Central memory CD8-positive, alpha-beta T cell (primary cell): Measurements from ENCODE around the gene CTF1.

Experiments used
- ATAC-seq: fragments of 150-1000 bp; cut with Tn5 transposase; replicated peaks from 2 replicates; pipeline ENCODE4 v1.10.0; 2022; ENCODE audit warnings: mild to moderate bottlenecking, moderate FRiP score, moderate number of reproducible peaks; ENCODE audit not compliant: poor library complexity, severe bottlenecking; ENCODE audit errors: extremely low read depth
- DNase-seq, 2 donors: peaks; one replicate each; pipeline ENCODE4 v3.0.0; 2021; ENCODE audit warnings: low spot score in 2 of 2
- H3K27ac Mint-ChIP-seq: one replicate; pipeline ENCODE4 v1.8.0; 2022; ENCODE audit warnings: low read depth, mild to moderate bottlenecking, moderate library complexity, mixed read lengths
- H3K27me3 Mint-ChIP-seq: one replicate; pipeline ENCODE4 v1.8.0; 2022; ENCODE audit warnings: mixed read lengths
- H3K36me3 Mint-ChIP-seq: one replicate; pipeline ENCODE4 v1.8.0; 2022; ENCODE audit warnings: mild to moderate bottlenecking, moderate library complexity, mixed read lengths; ENCODE audit not compliant: insufficient read depth
- H3K4me1 Mint-ChIP-seq: one replicate; pipeline ENCODE4 v1.8.0; 2022; ENCODE audit warnings: mixed read lengths
- H3K4me3 Mint-ChIP-seq: one replicate; pipeline ENCODE4 v1.8.0; 2022; ENCODE audit warnings: mild to moderate bottlenecking, moderate library complexity, mixed read lengths
- H3K9me3 Mint-ChIP-seq: one replicate; pipeline ENCODE4 v1.8.0; 2022; ENCODE audit warnings: mixed read lengths

Gene CTF1

DNA sequence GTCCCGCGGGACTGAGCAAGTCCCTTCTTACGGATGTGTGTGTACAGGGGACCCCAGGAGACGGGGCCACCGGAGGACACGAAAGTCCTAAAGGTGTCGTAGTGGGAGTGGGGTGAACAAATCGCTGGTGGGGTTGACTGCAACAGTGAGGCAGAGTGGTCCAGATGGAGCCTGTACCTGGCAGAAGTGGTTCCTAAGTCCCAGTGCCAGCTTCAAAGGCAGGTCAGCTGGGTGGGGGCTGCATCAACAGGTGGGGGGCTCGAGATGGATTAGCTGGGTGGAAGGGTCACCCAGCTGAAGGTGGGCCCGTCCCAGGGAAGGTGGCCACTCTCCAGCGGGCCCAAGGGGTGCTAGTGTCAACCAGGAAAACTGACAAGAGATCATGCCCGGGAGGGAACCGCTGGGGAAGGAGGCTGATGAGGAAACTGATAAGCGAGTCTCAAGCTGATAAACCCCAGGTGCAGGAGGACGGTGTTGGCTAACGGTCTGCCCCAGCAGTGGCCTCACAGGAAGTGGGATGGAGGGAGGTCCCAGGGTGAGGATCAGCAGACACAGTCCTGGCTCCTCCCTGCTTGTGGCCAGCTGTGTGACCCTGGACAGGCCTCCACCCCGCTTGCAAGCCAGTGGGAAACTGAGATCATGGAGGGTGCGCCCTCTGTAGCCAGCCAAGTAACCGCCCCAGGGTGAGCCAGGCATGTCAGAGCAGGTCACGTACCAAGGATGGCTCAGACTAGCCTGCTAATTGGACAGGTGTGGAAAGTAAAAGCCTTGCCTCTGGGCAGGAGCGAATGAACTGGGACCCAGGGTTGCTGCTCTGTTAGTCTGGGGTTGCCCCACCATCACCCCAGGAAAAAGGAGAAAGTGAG lies 53.5 kb downstream of the CTF1 start:
- no peaks in the 10 kb centered on the region for H3K27me3 Mint-ChIP-seq
- peak overlapping the region; percentile 94 for H3K27ac Mint-ChIP-seq
- DNase-seq = no peak
- H3K9me3 Mint-ChIP-seq = no peaks in the 10 kb centered on the region
- ATAC-seq = peak; percentile 12
- H3K36me3 Mint-ChIP-seq = peaks cover 2% of the 10 kb centered on the region
- peaks cover 27% of the 10 kb centered on the region for H3K4me1 Mint-ChIP-seq
- peak overlapping the region; percentile 87 for H3K4me3 Mint-ChIP-seq

DNA sequence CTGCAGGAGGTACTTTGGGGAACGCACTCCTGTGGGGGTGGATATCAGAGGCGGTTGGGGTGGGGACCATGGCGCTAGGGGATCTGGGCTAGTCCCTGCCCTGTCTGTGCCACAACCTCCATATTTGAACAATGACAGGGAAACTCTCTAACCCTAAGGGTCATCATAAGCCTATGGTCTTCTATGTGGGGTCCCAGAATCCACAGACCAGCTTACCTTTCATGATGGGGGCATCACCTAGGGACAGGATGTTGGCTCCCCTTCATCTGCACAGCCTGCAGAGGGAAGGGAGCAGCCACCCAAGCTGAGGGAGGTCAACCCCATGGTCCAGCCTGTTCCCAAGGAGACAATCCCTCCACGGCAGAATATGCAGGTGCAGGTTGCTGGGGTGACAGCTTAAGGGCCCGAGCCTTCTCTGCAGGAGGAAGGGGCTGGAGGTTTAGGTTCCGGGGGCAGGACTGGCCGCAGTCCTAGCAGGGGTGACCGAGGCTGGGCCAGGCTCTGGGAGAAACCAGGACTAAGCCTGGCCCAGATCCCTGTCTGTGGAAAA lies 54.2 kb downstream of the CTF1 start:
- H3K27me3 Mint-ChIP-seq = no peaks in the 10 kb centered on the region
- DNase-seq (no peak), ATAC-seq (no peak)
- H3K4me3 Mint-ChIP-seq = peak overlapping the region; percentile 87
- peaks cover 27% of the 10 kb centered on the region for H3K4me1 Mint-ChIP-seq
- peaks cover 2% of the 10 kb centered on the region for H3K36me3 Mint-ChIP-seq
- H3K9me3 Mint-ChIP-seq = no peaks in the 10 kb centered on the region
- peak overlapping the region; percentile 94 for H3K27ac Mint-ChIP-seq

DNA sequence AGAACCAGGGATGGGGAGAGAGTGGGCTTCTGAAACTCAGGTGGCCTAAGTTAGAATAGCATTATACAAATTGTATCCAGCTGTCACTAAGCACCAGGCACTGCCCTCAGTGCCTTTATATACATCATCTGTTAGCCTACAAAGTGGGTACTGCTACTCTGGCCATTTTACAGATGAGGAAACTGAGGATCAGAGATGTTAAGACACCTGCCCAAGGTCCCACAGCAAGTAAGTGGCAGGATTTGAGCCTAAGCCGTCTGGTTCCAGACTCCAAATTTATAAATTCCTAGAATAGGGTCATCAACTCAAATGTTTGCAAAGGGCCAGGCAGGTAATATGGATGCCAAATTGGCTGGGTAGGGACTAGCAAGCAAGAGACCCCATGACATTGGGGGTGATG lies 54.8 kb downstream of the CTF1 start:
- ATAC-seq (no peak), DNase-seq (no peak)
- peaks cover 2% of the 10 kb centered on the region for H3K36me3 Mint-ChIP-seq
- no peak overlapping the region for H3K4me3 Mint-ChIP-seq
- H3K4me1 Mint-ChIP-seq = peaks cover 24% of the 10 kb centered on the region
- H3K9me3 Mint-ChIP-seq = no peaks in the 10 kb centered on the region
- no peaks in the 10 kb centered on the region for H3K27me3 Mint-ChIP-seq
- no peak overlapping the region for H3K27ac Mint-ChIP-seq

DNA sequence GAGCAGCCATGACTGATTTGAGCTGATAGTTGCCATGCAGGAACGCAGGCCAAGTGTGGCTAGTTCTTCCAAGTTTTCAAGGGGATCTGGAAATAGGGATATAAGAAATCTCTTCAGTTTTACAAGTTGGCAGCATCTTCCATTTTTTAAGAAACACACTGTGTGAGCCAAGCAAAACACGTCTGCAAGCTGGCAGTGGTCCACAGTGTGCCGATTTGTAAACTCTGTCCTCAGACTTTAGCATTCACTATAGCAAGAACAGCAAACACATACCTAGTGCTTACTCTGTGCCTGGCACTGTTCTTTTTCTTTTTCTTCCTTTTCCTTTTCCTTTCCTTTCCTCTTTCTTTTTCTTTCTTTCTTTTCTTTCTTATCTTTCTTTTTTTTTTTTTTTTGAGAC lies 55.3 kb downstream of the CTF1 start:
- no peak for ATAC-seq
- no peak for DNase-seq
- Mint-ChIP-seq H3K36me3 (no peaks in the 10 kb centered on the region), H3K9me3 (no peaks in the 10 kb centered on the region), H3K27me3 (no peaks in the 10 kb centered on the region), H3K27ac (peak overlapping the region; percentile 85), H3K4me1 (peaks cover 20% of the 10 kb centered on the region), H3K4me3 (no peak overlapping the region)

DNA sequence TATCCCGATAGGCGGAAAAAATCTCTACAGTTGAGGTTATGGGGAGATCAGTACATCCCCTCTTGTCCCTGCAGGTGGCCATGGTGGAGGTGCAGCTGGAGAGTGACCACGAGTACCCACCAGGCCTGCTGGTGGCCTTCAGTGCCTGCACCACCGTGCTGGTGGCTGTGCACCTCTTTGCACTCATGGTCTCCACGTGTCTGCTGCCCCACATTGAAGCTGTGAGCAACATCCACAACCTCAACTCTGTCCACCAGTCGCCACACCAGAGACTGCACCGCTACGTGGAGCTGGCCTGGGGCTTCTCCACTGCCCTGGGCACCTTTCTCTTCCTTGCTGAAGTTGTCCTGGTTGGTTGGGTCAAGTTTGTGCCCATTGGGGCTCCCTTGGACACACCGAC lies 56.7 kb downstream of the CTF1 start:
- no peak overlapping the region for H3K4me3 Mint-ChIP-seq
- H3K9me3 Mint-ChIP-seq = no peaks in the 10 kb centered on the region

More for the DNA sequence above, 56.7 kb downstream of the CTF1 start:
- Mint-ChIP-seq H3K27ac (no peak overlapping the region), H3K36me3 (peaks cover 9% of the 10 kb centered on the region), H3K27me3 (no peaks in the 10 kb centered on the region), H3K4me1 (peaks cover 25% of the 10 kb centered on the region)
- ATAC-seq (no peak), DNase-seq (no peak)
